Left renal pelvis (tissue), 4 donors: ENCODE data around the gene DNAJB9. TPM values are rescaled to one million over a fixed set of nuclear protein-coding genes. Genes with fewer than 3 reads are reported as not detected.

Source experiments
- DNase-seq, 4 donors: peaks; one replicate each; pipeline ENCODE4 v3.0.0-alpha.2; 2013; ENCODE audit warnings: low read depth in 4 of 4, low spot score in 3 of 4
- polyA plus RNA-seq, 4 donors: library from polyadenylated mRNA; unstranded; fragments of 120-200 nt; gene quantifications; one replicate each; pipeline ENCODE4 v1.2.1, GENCODE V29; 2013; ENCODE audit not compliant: insufficient read length in 4 of 4

Gene DNAJB9
- polyA plus RNA-seq, 4 donors: 31.5 to 48.1 (median 45.2) TPM

DNA sequence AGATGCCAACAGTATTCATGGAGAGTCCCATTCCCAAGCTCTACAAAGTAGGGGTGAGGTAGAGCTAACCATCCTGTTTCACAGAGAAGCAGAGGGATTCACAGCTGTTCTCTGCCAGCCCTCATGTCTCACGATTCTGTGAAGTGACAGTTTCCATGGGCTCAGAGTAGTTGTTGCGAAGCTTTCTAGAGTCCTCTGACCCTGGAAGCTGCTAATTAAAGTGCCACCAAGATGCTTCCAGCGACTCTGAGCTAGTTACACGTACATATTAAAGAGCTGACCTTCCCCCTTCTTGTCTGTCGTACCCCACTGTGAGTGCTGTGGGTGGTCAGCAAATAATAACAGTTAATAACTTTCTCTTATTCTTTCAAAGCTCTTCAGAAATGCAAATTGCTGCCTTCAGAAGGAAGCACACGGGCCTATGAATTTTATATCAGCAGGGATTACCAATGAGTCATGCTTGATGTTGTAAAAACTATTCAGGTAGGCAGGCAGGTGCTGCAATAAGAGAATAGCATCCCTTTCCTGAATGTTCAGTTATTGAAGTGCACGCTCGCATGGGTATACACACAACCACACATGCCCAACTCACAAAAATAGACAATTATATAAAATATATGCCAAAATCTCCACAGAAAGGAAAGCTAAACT, 34.1 kb downstream of the DNAJB9 start:
- DNase-seq: no peak

GRCh38 chr7:108604307-108605077, 34.8 kb downstream of the DNAJB9 start:
- no peak for DNase-seq

DNA sequence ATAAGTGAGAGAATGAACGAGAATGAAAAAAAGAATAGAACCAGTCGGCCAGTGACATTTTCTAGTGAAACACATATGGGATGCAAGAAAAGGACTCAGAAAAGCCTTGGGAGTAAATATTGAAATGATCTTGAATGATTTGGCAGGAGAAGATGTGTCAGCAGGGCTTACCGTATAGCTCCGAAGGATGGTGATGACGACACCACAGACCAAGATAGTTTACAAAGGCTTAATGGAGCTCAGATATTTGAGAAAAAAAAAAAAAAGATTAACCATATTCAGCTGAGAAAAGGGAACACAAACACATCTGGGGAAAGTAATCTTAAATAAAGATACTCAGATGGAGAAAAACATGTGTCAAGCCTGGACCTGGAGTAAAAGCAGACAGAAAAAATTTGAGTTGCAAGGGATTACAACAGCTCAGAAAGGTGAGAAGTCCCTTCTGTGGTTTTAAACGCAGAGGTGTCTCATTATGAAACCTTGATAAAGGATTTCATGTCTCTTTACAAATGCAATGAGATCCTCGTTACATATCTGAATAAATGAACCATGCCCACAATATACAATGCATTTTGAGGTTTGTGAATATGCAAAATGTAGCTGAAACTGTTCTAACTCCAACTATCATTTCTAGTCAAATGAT, 36.0 kb downstream of the DNAJB9 start:
- DNase-seq: no peak

DNA sequence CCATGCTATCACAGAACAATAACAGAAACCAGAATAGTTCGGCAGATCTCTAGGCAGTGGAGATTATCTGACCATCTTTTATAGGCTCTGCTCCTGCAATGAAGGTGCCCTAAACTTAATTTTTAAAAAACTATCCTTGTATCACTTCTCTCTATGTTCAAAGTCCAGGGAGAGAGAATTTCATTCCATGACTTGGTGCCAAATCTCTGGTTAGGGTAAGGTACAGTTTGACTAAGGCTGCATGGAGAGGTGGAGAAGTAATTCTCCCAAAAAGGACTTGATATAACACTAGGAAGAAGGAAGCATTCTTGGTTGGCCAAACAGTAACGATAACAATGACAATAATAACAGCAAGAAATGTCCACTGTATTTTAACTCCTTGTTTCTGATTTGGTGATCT, 40.0 kb downstream of the DNAJB9 start:
- DNase-seq: no peak

DNA sequence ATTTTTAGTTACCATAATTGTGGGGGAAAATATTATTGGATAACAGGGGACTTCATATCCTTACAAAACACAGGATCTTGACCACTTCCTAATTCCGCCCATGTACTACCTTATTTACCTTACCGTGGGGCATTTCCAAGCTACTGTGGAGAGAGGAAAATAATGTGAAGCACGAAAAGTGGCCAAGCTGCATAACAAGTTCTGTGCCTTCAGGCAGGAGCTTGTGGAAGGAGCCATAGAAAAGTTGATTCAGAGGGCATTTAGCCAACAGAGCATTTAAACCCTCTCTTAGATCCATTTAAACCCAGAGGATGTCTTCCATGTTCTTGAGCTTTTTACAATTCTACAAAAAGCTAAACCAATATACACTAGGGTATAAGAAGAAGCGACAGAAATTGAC, 41.6 kb downstream of the DNAJB9 start:
- no peak for DNase-seq

GRCh38 chr7:108613147-108613948, 43.7 kb downstream of the DNAJB9 start:
- peak in 1 of 4 donors; percentile 47 for DNase-seq

DNA sequence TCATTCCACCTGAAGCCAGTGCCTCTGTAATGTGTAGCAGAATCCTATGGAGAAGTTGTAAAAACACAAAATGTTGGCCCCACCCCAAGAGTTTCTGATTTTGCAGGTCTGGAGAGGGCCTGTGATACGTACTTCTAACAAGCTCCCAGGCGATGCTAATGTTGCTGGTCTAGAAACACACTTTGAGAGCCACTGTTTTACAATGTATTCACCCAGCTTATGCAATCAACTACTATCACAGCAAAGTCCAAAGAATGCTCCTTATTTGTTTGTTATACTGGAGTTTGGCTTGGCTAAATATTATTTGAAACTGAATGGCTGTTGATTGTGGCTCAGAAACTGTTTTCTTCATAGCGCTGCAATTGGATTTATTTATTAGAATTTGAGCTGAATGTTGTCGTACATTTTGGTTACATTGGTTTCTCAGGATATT, 44.3 kb downstream of the DNAJB9 start:
- no peak for DNase-seq

- no peak for DNase-seq
Measured at GRCh38 chr7:108614896-108615295, 45.2 kb downstream of the DNAJB9 start.

DNA sequence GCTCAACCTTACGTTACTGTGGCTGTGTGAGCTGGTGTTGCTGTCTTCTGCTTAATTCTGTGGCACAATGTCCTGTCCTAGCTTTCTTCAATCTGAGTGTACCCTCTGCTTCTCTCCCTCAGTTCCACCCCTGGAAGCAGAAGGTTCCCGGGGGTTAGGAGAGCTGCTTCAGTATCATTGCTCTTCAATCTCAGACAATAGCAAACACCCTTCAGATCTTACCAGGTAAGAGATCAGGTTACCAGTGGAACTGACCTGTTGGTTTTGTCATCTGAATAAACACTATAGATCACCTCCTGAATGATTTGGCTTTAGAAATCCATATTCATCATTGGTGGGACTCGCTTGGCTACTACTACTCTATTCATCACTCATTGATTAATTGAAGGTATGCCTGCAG, 48.4 kb downstream of the DNAJB9 start:
- DNase-seq: no peak

GRCh38 chr7:108623220-108623619, 53.5 kb downstream of the DNAJB9 start:
- no peak for DNase-seq

Other genes with a start within 250 kb of the DNAJB9 start
- 10 to 100 TPM in 3 of 4 donors, 1 to 10 TPM in 1; 2.8 to 24.1 (median 19.4) TPM for gene NRCAM, start 113.4 kb upstream of the DNAJB9 start, polyA plus RNA-seq
- 10 to 100 TPM; 32.4 to 44.4 (median 38.3) TPM for gene PNPLA8, start 43.7 kb upstream of the DNAJB9 start, polyA plus RNA-seq
- gene THAP5, start 168 bp upstream of the DNAJB9 start, polyA plus RNA-seq: 10 to 100 TPM; 32.6 to 44.4 (median 38.5) TPM